SW 1271 (cell line): ENCODE measurements around the gene CCR2.
A peak's percentile ranks its signal among the peaks of the same experiment; 100 is the strongest.

ENCODE experiments used
- DNase-seq, 2 experiments: peaks; one replicate each; lab custom pipeline; 2025; lab: John Stamatoyannopoulos, UW

The CCR2 gene

DNA sequence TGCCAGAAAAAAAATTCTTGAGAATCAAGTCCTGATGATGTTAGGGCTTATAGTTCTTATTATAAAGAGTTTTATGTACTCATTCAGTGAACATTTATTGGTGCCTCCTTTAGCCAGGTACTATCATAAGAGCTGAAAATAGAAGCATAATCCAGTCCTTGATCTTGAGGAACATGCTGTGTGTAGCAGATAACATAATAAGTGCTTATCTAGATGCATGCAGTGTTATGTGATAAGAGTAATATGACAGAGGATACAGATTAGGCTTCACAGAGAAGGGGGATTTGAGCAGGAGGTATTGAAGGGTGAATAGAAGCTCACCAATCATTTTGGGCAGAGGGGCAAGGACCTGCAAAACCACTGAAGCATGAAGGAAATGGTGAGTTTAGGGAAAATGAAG lies 1.1 kb downstream of the CCR2 start:
- no peak for DNase-seq

DNA sequence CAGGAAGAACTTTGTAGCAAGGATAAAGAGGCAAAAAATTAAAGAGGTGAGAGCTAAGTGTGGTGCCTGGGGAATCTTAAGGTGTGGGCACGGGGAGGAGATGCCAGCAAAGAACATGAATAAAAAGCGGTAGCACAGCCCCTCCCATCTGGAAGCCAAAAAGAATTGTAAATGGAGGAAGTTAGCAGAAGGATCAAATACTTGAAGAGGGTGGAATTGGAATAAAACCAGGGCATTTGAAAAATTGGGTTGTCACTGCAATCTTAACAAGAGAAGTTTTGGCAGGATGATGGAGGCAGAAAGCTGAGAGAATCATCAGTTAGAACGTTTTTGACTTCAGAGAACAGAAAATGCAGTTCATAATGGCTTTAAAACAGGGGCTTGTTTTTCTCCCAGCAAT lies 2.4 kb downstream of the CCR2 start:
- no peak for DNase-seq

DNA sequence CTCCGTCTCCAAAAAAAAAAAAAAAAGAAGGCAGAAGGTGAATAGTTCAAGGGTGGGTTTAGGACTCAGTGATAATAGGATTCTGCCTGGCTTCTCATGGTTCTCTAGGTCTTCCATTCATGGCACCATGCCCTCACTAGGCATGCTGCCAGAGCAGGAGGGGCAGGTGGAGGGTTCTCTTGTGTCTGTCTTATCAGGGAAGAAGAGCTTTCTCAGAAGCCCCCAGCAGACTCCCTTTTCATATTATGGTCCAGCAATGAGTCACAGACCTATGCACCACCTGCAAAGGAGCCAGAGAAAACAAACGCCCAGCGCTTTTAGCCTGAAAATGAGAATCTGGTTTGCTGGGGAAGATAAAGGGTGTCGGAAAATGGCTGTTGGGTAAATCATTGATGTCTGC lies 3.0 kb downstream of the CCR2 start:
- no peak for DNase-seq

DNA sequence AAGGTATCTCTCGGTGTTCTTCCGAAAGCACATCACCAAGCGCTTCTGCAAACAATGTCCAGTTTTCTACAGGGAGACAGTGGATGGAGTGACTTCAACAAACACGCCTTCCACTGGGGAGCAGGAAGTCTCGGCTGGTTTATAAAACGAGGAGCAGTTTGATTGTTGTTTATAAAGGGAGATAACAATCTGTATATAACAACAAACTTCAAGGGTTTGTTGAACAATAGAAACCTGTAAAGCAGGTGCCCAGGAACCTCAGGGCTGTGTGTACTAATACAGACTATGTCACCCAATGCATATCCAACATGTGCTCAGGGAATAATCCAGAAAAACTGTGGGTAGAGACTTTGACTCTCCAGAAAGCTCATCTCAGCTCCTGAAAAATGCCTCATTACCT lies 4.6 kb downstream of the CCR2 start:
- no peak for DNase-seq

DNA sequence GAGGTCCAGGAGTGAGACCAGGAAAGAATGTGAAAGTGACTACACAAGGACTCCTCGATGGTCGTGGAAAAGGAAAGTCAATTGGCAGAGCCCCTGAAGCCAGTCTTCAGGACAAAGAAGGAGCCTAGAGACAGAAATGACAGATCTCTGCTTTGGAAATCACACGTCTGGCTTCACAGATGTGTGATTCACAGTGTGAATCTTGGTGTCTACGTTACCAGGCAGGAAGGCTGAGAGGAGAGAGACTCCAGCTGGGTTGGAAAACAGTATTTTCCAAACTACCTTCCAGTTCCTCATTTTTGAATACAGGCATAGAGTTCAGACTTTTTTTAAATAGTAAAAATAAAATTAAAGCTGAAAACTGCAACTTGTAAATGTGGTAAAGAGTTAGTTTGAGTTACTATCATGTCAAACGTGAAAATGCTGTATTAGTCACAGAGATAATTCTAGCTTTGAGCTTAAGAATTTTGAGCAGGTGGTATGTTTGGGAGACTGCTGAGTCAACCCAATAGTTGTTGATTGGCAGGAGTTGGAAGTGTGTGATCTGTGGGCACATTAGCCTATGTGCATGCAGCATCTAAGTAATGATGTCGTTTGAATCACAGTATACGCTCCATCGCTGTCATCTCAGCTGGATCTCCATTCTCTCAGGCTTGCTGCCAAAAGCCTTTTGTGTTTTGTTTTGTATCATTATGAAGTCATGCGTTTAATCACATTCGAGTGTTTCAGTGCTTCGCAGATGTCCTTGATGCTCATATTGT lies 6.0 kb downstream of the CCR2 start:
- no peak for DNase-seq

DNA sequence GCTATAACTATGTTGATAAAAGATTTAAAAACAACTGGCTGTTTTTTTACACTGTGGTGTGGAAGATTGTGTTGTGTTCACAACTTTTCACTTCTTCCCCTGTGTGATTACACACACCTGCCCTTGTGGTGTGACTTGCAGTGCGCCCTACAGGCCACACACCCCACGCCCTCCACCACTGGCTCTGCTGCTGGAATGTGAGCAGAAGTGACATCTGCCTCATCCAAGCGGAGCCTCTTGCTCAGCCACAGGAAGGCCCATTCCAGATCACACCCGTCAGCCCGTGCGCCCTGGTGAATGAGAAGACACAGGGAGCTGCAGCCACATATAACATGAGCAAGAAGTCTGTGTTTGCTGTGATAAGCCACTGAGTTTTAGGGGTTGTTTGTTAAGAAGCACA lies 7.0 kb downstream of the CCR2 start:
- DNase-seq, result no peak

DNA sequence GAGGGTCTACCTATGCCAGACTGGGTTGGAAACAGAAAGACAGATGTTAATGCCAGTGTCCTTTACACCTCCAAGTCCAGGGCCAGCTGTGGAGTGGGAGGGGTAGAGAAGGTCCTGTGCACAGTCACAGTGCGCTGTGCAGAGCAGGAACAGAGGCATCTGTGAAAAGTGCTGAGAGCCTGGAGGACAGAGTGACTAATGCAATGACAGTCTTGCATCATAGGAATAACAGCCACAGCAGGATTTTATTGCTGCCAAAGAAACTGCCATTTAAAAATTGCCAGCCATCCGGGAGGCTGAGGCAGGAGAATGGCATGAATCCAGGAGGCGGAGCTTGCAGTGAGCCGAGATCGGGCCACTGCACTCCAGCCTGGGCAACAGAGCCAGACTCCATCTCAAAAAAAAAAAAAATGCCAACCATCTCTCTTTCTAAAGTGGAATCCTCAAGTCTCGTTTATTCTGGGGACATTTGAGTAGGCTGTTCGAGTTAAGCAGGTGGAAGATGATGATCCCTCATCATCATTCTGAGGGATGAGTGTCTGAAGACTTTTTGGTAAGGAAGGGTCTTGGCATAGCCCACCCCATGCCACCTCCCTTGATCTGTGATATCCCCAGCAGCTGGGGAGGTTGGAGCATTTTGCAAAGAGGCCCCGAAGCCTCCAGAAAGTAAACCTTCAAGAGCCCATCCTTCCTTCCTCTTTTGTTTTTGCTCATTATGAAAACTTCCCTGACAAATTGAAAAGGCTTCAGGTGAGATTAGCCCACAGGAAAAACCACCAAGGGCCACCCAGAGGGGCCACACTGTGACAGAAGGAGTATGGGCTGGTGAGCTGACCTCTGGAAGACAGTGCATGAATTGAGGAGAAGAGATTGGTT lies 7.7 kb downstream of the CCR2 start:
- no peak for DNase-seq

DNA sequence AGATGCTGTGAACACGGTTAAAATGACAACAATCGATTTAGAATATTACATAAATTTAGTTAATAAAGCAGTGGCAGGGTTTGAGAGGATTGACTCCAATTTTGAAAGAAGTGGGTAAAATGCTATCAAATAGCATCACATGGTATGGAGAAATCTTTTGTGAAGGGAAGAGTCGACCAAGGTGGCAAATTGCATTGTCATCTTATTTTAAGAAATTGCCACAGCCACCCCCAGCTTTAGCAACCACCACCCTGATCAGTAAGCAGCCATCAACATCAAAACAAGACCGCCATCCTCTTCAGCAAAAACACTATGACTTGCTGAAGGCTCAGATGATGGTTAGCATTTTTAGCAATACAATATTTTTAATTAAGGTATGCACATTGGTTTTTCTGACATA lies 11.1 kb downstream of the CCR2 start:
- no peak for DNase-seq

DNA sequence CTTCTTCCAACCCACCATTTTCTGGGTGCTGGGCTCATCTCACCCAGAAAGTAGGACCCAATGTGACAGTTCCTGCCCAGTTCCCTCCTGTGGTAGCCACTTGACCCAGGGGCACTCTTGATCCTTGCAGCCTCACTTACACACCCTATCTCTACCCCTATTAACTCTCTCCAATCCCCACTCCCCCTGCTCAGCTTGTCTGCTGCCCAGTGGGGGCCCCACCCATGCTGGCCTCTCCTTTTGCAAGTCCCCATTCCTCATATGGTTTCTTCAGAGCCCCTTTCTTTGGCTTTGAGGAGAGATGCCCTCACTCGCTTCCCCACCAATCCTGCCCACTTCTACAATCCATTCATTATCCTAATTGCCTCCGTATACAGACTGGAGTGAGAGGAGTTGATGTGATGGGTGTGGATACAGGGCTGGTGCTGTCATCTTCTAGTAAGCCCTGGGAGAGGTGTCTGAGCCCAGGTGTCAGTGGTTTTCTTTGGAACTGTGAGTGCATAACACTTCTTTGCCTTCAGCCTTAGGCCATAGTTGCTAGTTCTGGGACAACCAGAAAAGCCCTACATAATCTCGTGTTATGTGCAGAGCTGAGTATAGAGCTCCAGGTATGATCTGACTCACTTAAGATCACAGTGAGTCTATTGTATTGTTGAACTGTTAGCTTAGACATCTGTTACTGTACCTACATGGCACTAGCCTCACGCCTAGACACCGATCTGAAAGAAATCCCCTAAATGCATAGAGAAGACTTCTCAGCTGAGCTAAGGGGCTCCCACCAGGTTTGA lies 12.0 kb downstream of the CCR2 start:
- DNase-seq, result no peak

DNA sequence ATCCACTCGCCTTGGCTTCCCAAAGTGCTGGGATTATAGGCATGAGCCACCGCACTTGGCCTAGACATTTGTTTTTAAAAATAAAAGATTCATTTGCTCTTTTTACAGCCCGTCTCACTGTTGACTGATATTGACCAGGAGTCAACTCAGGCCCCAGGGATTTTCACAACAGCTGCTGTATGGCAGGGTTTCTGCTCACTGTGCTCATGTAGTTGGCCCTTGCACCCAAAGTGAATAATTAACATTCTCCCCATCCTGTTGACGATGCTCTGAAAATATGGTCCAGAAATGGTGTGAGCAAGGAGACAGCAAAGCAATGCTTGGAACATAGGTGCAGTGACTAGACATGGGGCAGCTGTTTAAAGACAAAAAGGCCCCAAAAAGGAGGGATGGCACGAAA lies 13.9 kb downstream of the CCR2 start:
- DNase-seq, result no peak

DNA sequence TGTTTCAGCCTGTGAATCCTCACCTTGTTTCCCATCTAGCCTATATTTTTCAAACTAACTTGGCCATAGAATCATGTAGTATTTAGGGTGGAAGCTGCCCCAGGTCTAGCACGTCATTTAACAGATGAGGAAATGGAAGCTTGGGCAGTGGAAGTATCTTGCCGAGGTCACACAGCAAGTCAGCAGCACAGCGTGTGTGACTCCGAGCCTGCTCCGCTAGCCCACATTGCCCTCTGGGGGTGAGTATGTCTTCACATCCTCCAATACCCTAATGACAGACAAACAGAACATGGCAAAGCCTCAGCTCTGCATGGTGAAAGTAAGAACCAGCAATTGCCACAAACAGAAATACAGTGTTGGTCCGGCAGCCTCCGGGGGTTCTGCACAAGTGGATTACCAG lies 14.7 kb downstream of the CCR2 start:
- DNase-seq, result no peak

DNA sequence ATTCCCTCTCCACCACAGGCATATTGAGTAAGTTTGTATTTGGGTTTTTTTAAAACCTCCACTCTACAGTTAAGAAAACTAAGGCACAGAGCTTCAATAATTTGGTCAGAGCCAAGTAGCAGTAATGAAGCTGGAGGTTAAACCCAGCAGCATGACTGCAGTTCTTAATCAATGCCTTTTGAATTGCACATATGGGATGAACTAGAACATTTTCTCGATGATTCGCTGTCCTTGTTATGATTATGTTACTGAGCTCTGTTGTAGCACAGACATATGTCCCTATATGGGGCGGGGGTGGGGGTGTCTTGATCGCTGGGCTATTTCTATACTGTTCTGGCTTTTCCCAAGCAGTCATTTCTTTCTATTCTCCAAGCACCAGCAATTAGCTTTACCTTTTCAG lies 15.2 kb downstream of the CCR2 start:
- DNase-seq, result no peak

DNA sequence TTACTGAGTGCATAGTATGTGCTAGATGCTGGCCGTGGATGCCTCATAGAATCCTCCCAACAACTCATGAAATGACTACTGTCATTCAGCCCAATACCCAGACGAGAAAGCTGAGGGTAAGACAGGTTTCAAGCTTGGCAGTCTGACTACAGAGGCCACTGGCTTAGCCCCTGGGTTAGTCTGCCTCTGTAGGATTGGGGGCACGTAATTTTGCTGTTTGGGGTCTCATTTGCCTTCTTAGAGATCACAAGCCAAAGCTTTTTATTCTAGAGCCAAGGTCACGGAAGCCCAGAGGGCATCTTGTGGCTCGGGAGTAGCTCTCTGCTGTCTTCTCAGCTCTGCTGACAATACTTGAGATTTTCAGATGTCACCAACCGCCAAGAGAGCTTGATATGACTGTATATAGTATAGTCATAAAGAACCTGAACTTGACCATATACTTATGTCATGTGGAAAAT lies 15.8 kb downstream of the CCR2 start:
- no peak for DNase-seq

DNA sequence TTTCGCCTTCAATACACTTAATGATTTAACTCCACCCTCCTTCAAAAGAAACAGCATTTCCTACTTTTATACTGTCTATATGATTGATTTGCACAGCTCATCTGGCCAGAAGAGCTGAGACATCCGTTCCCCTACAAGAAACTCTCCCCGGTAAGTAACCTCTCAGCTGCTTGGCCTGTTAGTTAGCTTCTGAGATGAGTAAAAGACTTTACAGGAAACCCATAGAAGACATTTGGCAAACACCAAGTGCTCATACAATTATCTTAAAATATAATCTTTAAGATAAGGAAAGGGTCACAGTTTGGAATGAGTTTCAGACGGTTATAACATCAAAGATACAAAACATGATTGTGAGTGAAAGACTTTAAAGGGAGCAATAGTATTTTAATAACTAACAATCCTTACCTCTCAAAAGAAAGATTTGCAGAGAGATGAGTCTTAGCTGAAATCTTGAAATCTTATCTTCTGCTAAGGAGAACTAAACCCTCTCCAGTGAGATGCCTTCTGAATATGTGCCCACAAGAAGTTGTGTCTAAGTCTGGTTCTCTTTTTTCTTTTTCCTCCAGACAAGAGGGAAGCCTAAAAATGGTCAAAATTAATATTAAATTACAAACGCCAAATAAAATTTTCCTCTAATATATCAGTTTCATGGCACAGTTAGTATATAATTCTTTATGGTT lies 17.1 kb downstream of the CCR2 start, which contains the start of gene CCR5:
TSS of gene CCR5 (plus strand) at position 108 of the 680 bp plus-strand sequence. CDS start 1,957 bp downstream, outside the sequence.
- no peak for DNase-seq

DNA sequence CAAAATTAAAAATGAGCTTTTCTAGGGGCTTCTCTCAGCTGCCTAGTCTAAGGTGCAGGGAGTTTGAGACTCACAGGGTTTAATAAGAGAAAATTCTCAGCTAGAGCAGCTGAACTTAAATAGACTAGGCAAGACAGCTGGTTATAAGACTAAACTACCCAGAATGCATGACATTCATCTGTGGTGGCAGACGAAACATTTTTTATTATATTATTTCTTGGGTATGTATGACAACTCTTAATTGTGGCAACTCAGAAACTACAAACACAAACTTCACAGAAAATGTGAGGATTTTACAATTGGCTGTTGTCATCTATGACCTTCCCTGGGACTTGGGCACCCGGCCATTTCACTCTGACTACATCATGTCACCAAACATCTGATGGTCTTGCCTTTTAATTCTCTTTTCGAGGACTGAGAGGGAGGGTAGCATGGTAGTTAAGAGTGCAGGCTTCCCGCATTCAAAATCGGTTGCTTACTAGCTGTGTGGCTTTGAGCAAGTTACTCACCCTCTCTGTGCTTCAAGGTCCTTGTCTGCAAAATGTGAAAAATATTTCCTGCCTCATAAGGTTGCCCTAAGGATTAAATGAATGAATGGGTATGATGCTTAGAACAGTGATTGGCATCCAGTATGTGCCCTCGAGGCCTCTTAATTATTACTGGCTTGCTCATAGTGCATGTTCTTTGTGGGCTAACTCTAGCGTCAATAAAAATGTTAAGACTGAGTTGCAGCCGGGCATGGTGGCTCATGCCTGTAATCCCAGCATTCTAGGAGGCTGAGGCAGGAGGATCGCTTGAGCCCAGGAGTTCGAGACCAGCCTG lies 17.8 kb downstream of the CCR2 start:
- no peak for DNase-seq

DNA sequence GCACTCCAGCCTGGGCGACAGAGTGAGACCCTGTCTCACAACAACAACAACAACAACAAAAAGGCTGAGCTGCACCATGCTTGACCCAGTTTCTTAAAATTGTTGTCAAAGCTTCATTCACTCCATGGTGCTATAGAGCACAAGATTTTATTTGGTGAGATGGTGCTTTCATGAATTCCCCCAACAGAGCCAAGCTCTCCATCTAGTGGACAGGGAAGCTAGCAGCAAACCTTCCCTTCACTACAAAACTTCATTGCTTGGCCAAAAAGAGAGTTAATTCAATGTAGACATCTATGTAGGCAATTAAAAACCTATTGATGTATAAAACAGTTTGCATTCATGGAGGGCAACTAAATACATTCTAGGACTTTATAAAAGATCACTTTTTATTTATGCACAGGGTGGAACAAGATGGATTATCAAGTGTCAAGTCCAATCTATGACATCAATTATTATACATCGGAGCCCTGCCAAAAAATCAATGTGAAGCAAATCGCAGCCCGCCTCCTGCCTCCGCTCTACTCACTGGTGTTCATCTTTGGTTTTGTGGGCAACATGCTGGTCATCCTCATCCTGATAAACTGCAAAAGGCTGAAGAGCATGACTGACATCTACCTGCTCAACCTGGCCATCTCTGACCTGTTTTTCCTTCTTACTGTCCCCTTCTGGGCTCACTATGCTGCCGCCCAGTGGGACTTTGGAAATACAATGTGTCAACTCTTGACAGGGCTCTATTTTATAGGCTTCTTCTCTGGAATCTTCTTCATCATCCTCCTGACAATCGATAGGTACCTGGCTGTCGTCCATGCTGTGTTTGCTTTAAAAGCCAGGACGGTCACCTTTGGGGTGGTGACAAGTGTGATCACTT lies 18.8 kb downstream of the CCR2 start:
- DNase-seq, result no peak

DNA sequence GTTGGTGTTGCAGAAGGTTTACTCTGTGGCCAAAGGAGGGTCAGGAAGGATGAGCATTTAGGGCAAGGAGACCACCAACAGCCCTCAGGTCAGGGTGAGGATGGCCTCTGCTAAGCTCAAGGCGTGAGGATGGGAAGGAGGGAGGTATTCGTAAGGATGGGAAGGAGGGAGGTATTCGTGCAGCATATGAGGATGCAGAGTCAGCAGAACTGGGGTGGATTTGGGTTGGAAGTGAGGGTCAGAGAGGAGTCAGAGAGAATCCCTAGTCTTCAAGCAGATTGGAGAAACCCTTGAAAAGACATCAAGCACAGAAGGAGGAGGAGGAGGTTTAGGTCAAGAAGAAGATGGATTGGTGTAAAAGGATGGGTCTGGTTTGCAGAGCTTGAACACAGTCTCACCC lies 20.8 kb downstream of the CCR2 start:
- no peak for DNase-seq

DNA sequence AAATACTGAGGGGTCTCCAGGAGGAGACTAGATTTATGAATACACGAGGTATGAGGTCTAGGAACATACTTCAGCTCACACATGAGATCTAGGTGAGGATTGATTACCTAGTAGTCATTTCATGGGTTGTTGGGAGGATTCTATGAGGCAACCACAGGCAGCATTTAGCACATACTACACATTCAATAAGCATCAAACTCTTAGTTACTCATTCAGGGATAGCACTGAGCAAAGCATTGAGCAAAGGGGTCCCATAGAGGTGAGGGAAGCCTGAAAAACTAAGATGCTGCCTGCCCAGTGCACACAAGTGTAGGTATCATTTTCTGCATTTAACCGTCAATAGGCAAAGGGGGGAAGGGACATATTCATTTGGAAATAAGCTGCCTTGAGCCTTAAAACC lies 21.3 kb downstream of the CCR2 start:
- DNase-seq, result no peak

DNA sequence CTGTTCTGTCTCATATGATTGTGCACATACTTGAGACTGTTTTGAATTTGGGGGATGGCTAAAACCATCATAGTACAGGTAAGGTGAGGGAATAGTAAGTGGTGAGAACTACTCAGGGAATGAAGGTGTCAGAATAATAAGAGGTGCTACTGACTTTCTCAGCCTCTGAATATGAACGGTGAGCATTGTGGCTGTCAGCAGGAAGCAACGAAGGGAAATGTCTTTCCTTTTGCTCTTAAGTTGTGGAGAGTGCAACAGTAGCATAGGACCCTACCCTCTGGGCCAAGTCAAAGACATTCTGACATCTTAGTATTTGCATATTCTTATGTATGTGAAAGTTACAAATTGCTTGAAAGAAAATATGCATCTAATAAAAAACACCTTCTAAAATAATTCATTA lies 21.9 kb downstream of the CCR2 start:
- no peak for DNase-seq

DNA sequence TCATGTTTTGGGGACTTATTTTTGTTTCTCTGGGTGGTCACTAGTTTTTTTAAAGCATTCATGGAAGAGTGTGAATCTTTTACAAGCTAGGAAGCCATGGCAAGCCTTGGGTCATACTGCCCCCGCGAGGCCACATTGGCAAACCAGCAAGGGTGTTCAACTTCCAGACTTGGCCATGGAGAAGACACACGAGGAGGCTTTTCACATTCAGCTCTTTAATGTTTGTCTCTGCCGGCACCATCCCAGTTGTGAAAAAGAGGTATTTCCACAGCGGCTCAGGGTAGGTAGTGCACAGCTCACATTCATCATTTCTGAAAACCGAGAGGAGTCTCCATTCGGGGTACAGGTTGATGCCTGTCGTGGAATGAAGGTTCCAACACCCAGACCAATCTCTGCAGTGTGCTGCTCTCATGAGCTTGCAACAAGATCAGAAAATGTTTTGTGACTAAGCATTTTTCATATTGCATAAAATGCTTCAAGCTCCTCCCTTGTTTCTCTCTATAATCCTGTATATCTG lies 24.6 kb downstream of the CCR2 start:
- DNase-seq, result peak in 1 of 2 experiments; percentile 20
